Heart right ventricle (tissue), 16 donors: Measurements from ENCODE around the gene KIF5C. TPM values are rescaled to one million over a fixed set of nuclear protein-coding genes. Genes with fewer than 3 reads are reported as not detected.

Experiments used
- ATAC-seq, 8 donors: fragments of 200-7000 bp; cut with Tn5 transposase; one replicate each; pipeline ENCODE4 v1.9.1; 2020; ENCODE audit warnings: mild to moderate bottlenecking in 8 of 8, moderate library complexity in 8 of 8, moderate number of reproducible peaks in 1 of 8
- DNase-seq, 2 donors: peaks; one replicate each; pipeline ENCODE4 v3.0.0-alpha.2; 2020
- H3K27ac ChIP-seq, 10 donors: fragments of 200-600 bp; sonication (generic) in 2 of 10; one replicate each; pipeline versions ENCODE4 v1.5.0 to v1.8.0; 2020 to 2022; ENCODE audit warnings: mild to moderate bottlenecking in 3 of 10
- H3K27me3 ChIP-seq, 7 donors: fragments of 200-600 bp; one replicate each; pipeline ENCODE4 v1.8.0; 2021 to 2022; ENCODE audit warnings: mild to moderate bottlenecking in 2 of 7
- H3K36me3 ChIP-seq, 9 donors: fragments of 200-600 bp; sonication (generic) in 1 of 9; one replicate each; pipeline versions ENCODE4 v1.5.0 to v1.8.0; 2020 to 2022; ENCODE audit warnings: mild to moderate bottlenecking in 2 of 9
- H3K4me1 ChIP-seq, 9 donors: fragments of 200-600 bp; sonication (generic) in 1 of 9; one replicate each; pipeline versions ENCODE4 v1.5.0 to v1.8.0; 2020 to 2022; ENCODE audit warnings: mild to moderate bottlenecking in 4 of 9
- H3K4me3 ChIP-seq, 10 donors: fragments of 200-600 bp; sonication (generic) in 2 of 10; one replicate each; pipeline versions ENCODE4 v1.5.0 to v1.8.0; 2020 to 2022; ENCODE audit warnings: mild to moderate bottlenecking in 7 of 10, moderate library complexity in 2 of 10
- H3K9me3 ChIP-seq, 11 donors: fragments of 200-600 bp in 10 of 11; sonication (generic) in 2 of 11; one replicate each; pipeline versions ENCODE4 v1.5.0 to v1.8.0; 2013 to 2022; ENCODE audit warnings: mild to moderate bottlenecking in 2 of 11, control low read depth in 1 of 11, moderate library complexity in 1 of 11
- WGBS, 2 donors: extraction: QIAGEN DNeasy Blood & Tissue Kit; methylation state at CpG; one replicate each; pipeline ENCODE4 v1.1.7; 2013; ENCODE audit warnings: inconsistent platforms in 1 of 2; 5-methylcytosine and 5-hydroxymethylcytosine counted together
- intact Hi-C, 10 donors: fragments of 100-400 bp; cut with DNase I; formaldehyde crosslinking; loops; one replicate each; pipeline versions ENCODE4 v1.11.1 to v1.14.2; 2022
- polyA plus RNA-seq, 2 donors: library from polyadenylated mRNA; stranded (reverse); fragments of 200-250 nt; gene quantifications; one replicate each; pipeline ENCODE4 v1.2.3, GENCODE V29; 2013
- total RNA-seq, 10 donors: library from RNA; stranded (reverse); fragmentation: NEBNext Ultra II Directional in 3 of 10; extraction: Animal tissue kit (Norgen Biotek cat#: 25700) in 3 of 10; gene quantifications; one replicate each; pipeline versions ENCODE4 v1.2.1 to v1.2.4, GENCODE V29; 2021 to 2023
- TF ChIP-seq, protein P1 (sequence below), 9 donors: fragments of 200-600 bp; sonication (generic) in 2 of 9; IDR thresholded peaks; one replicate each; pipeline versions ENCODE4 v1.5.0 to v1.8.0; 2021 to 2022; ENCODE audit warnings: antibody characterized with exemption in 9 of 9, mild to moderate bottlenecking in 5 of 9, moderate library complexity in 1 of 9
- donor health status: Arrhythmogenic right ventricular cardiomyopathy.
- donor health status: ischemic (EF 13 %, LVEDD 7.1; RV severe dilation, severe dysfunction).
- donor health status: healthy with polysubstance abuse.
- donor health status: DM: no; HTN: yes; CAD: no.
- donor health status: DM: no; HTN: no; CAD: no.
- donor health status: ischemic (EF 25% LVEDD 6.9; RV normal size, moderate dysfunction).
- donor health status: ischemic (EF 25% LVEDD 5.7; RV mildly dilated, moderate dysfunction).
- donor health status: healthy.
- donor health status: DM: yes; HTN: yes; CAD: no.
- donor health status: Ischemic cardiomyopathy.
- donor health status: ischemic (EF 35%, LVEDD 5.7; RV mildly dilated, moderate dysfunction).
- donor health status: nonischemic (EF 11% LVEDD 7.7; RV severe dilation, severe dysfunction).
- donor health status: DM: yes; HTN: yes; CAD: no.
- donor health status: PGD.
- donor health status: ischemic (EF 29% LVEDD 5.4; RV normal size, mild dysfunction).
- donor health status: nonischemic (EF 23%, LVEDD 6.1; RV moderate dilation, normal function).

The KIF5C gene
- total and polyA plus RNA-seq, 12 donors, result 0.21 to 0.94 (median 0.42) TPM

- peaks cover 0 to 3% (median 0%) of the 10 kb centered on the region in 7 donors for H3K27me3 ChIP-seq
- 72 to 78% methylated on average over 4 of the region's 4 CpGs for WGBS, 2 donors
- H3K4me1 ChIP-seq, result no peaks in the 10 kb centered on the region
- H3K9me3 ChIP-seq, result peaks cover 0 to 7% (median 0%) of the 10 kb centered on the region in 11 donors
- H3K36me3 ChIP-seq, result no peaks in the 10 kb centered on the region
- TF ChIP-seq, protein P1, sequence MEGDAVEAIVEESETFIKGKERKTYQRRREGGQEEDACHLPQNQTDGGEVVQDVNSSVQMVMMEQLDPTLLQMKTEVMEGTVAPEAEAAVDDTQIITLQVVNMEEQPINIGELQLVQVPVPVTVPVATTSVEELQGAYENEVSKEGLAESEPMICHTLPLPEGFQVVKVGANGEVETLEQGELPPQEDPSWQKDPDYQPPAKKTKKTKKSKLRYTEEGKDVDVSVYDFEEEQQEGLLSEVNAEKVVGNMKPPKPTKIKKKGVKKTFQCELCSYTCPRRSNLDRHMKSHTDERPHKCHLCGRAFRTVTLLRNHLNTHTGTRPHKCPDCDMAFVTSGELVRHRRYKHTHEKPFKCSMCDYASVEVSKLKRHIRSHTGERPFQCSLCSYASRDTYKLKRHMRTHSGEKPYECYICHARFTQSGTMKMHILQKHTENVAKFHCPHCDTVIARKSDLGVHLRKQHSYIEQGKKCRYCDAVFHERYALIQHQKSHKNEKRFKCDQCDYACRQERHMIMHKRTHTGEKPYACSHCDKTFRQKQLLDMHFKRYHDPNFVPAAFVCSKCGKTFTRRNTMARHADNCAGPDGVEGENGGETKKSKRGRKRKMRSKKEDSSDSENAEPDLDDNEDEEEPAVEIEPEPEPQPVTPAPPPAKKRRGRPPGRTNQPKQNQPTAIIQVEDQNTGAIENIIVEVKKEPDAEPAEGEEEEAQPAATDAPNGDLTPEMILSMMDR (IDR thresholded peaks at IDR 0.05), result no peak
- intact Hi-C loops, result no loop called here
- no peak for DNase-seq
- no peak overlapping the region for H3K27ac ChIP-seq
- H3K4me3 ChIP-seq, result no peak overlapping the region
- ATAC-seq, result no peak
These were observed 29.0 kb downstream of the KIF5C start for GRCh38 chr2:148903979-148904378.

DNA sequence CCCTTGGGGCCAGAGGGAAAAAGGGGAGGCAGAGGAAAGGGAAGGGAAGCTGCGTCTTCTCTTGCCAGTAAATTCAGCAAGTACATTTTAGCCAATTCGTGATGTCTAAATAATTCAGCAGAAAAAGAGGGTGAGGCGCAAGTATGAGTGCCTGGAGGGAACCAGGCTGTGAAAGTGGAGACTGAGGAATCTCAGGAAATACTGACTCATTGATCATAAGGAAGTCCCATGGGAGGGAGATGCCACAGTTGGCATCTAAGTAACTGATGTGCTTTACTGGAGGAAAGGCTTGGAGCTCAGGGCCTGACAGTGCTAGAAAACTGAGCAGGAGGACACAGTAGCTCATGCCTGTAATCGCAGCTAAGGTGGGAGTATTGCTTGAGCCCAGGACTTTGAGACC is 31.1 kb downstream of the KIF5C start:
- no peaks in the 10 kb centered on the region for H3K36me3 ChIP-seq
- no peak for DNase-seq
- WGBS, 2 donors, result 71 to 77% methylated on average over 4 of the region's 4 CpGs

DNA sequence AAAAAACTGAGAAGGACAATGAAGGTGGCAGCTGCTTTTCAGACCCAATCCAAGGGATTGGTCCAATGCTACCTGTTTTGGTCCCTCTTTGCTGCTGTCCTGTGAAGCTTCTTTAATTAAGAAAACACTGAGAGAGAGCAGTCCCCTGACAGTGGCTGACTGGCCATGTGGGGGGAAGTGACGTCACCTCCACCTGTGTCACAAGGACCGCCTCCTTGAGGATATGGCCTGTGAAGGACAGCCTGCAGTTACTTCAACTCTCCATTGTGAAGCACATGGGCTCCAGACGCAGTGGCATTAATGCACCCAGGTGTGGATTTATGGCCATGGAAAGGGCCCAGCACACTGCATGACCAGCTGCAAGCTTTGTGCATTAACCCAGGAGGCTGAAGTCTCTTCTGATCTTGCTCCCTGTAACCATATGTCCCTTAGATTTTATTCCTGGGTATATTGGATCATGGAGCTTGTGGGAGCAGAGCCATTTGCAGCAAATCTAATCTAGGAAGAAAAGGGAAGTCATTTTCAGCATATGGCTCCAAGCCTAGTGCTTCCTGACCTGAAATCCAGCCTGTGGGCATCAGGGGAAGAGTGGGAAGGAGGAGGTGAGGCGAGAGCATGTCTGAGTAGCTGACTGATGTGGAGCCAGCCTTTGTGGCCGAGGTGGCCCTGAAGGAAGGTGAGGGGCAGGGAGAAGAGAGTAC is 32.2 kb downstream of the KIF5C start:
- Histone ChIP-seq H3K27me3 (peaks cover 0 to 4% (median 0%) of the 10 kb centered on the region in 7 donors), H3K36me3 (no peaks in the 10 kb centered on the region), H3K4me1 (no peaks in the 10 kb centered on the region), H3K4me3 (no peak overlapping the region), H3K9me3 (peaks cover 0 to 7% (median 0%) of the 10 kb centered on the region in 11 donors), H3K27ac (no peak overlapping the region)
- DNase-seq (no peak), ATAC-seq (no peak)
- intact Hi-C loops, result no loop called here
- TF ChIP-seq, protein P1 (IDR thresholded peaks at IDR 0.05), result no peak
- WGBS, 2 donors, result 86 to 88% methylated on average over 5 of the region's 5 CpGs

More for the DNA sequence above, 31.1 kb downstream of the KIF5C start:
- intact Hi-C loops, result no loop called here
- H3K4me1 ChIP-seq, result no peaks in the 10 kb centered on the region
- no peak for ATAC-seq
- TF ChIP-seq, protein P1 (IDR thresholded peaks at IDR 0.05), result no peak
- H3K27me3 ChIP-seq, result peaks cover 0 to 4% (median 0%) of the 10 kb centered on the region in 7 donors
- H3K27ac ChIP-seq, result no peak overlapping the region
- H3K9me3 ChIP-seq, result peaks cover 0 to 7% (median 0%) of the 10 kb centered on the region in 11 donors
- H3K4me3 ChIP-seq, result no peak overlapping the region

- Histone ChIP-seq H3K27ac (no peak overlapping the region), H3K36me3 (no peaks in the 10 kb centered on the region), H3K4me3 (no peak overlapping the region), H3K9me3 (peaks cover 0 to 7% (median 0%) of the 10 kb centered on the region in 11 donors), H3K4me1 (no peaks in the 10 kb centered on the region), H3K27me3 (peaks cover 0 to 4% (median 0%) of the 10 kb centered on the region in 7 donors)
- TF ChIP-seq, protein P1 (IDR thresholded peaks at IDR 0.05), result no peak
- DNase-seq (no peak), ATAC-seq (peak in 1 of 8 donors; percentile 47)
- WGBS, 2 donors, result 52 to 55% methylated on average over 8 of the region's 8 CpGs
- intact Hi-C loops, result no loop called here
These were observed 34.1 kb downstream of the KIF5C start for GRCh38 chr2:148909114-148909513.
